Neural cell (in vitro differentiated cells): ENCODE data around the gene ZNF750.

ENCODE experiments used
- CTCF ChIP-seq: fragments of 450-650 bp; IDR thresholded peaks from 2 replicates; pipeline ENCODE4 v1.5.1; 2014; ENCODE audit warnings: antibody characterized with exemption, mild to moderate bottlenecking, moderate library complexity; ENCODE audit not compliant: poor library complexity, severe bottlenecking
- EZH2 ChIP-seq: fragments of 200-600, 300-800 bp; shearing (Covaris generic), sonication (generic); IDR thresholded peaks from 2 replicates; pipeline ENCODE4 v1.6.1; 2014; ENCODE audit warnings: antibody characterized with exemption, low read length, borderline replicate concordance, mild to moderate bottlenecking; ENCODE audit not compliant: insufficient read depth, poor library complexity, severe bottlenecking

GRCh38 chr17:82788206-82789001, 51.4 kb downstream of the ZNF750 start:
- TF ChIP-seq EZH2: no peak
- no peak for TF ChIP-seq CTCF
